Urinary bladder (tissue), 4 donors: ENCODE measurements around the gene CD37. TPM values are rescaled to one million over a fixed set of nuclear protein-coding genes. Genes with fewer than 3 reads are reported as not detected.
"Not testable (repeated sequence)": the region's sequence is repeated elsewhere in the genome, so short reads cannot be mapped to it uniquely, and the experiment has no call there.

Experiments used
- DNase-seq: peaks from one replicate; pipeline ENCODE4 v3.0.0-alpha.2; 2015; ENCODE audit errors: extremely low spot score
- H3K27ac ChIP-seq: one replicate; pipeline ENCODE4 v1.5.1; 2013; ENCODE audit warnings: low read depth, mild to moderate bottlenecking, moderate library complexity
- H3K36me3 ChIP-seq: one replicate; pipeline ENCODE4 v1.6.1; 2013; ENCODE audit warnings: mild to moderate bottlenecking, moderate library complexity; ENCODE audit not compliant: insufficient read depth
- H3K4me1 ChIP-seq: one replicate; pipeline ENCODE4 v1.6.1; 2013; ENCODE audit warnings: mild to moderate bottlenecking, moderate library complexity; ENCODE audit not compliant: insufficient read depth
- H3K4me3 ChIP-seq: one replicate; pipeline ENCODE4 v1.5.1; 2013; ENCODE audit warnings: low read depth, low read length
- WGBS: extraction: QIAGEN DNeasy Blood & Tissue Kit; methylation state at CpG from one replicate; pipeline ENCODE4 v1.1.7; 2013; 5-methylcytosine and 5-hydroxymethylcytosine counted together
- polyA plus RNA-seq: library from polyadenylated mRNA; stranded (reverse); fragments of 200-250 nt; gene quantifications from one replicate; pipeline ENCODE4 v1.2.3, GENCODE V29; 2013
- total RNA-seq: library from RNA; depleted of rRNA; stranded (reverse); fragments of >200 nt; gene quantifications from one replicate; pipeline ENCODE4 v1.2.3, GENCODE V29; 2014
- donor health status: healthy with polysubstance abuse.
- donor health status: healthy.

The CD37 gene
- total and polyA plus RNA-seq, 2 donors = 6.5 to 12.4 TPM

GRCh38 chr19:49363268-49364082, 28.3 kb downstream of the CD37 start, which contains the start of gene DKKL1:
Gene DKKL1 (plus strand): TSS chr19:49363877. CDS start chr19:49363999, 122 bp downstream.
- peak within 1 kb of the TSS; percentile 63 for H3K4me3 ChIP-seq
- H3K27ac ChIP-seq = peak within 1 kb of the TSS; percentile 30
- WGBS = 1% methylated on average over 46 of the region's 46 CpGs
- peak; percentile 93 for DNase-seq
- H3K36me3 ChIP-seq = no peaks in the 10 kb centered on the region
- no peaks in the 10 kb centered on the region for H3K4me1 ChIP-seq

- Histone ChIP-seq H3K4me1 (no peaks in the 10 kb centered on the region), H3K4me3 (no peak overlapping the region), H3K27ac (no peak overlapping the region), H3K36me3 (no peaks in the 10 kb centered on the region)
- 71% methylated on average over 27 of the region's 27 CpGs for WGBS
- no peak for DNase-seq
Observed at GRCh38 chr19:49364083-49364737, 29.0 kb downstream of the CD37 start.

- Histone ChIP-seq H3K4me3 (no peak overlapping the region), H3K4me1 (no peaks in the 10 kb centered on the region), H3K36me3 (no peaks in the 10 kb centered on the region), H3K27ac (no peak overlapping the region)
- no peak for DNase-seq
Observed at GRCh38 chr19:49366110-49366509, 30.9 kb downstream of the CD37 start.

GRCh38 chr19:49368711-49369358, 33.6 kb downstream of the CD37 start:
- DNase-seq = no peak
- H3K36me3 ChIP-seq = no peaks in the 10 kb centered on the region
- no peak overlapping the region for H3K4me3 ChIP-seq
- H3K4me1 ChIP-seq = no peaks in the 10 kb centered on the region
- no peak overlapping the region for H3K27ac ChIP-seq
- 78% methylated on average over 5 of the region's 5 CpGs for WGBS

- no peak overlapping the region for H3K4me3 ChIP-seq
- H3K36me3 ChIP-seq = no peaks in the 10 kb centered on the region
- no peak for DNase-seq
- 90% methylated on average over 3 of the region's 3 CpGs for WGBS
- no peak overlapping the region for H3K27ac ChIP-seq
- no peaks in the 10 kb centered on the region for H3K4me1 ChIP-seq
Observed at GRCh38 chr19:49371184-49371583, 36.0 kb downstream of the CD37 start.

- H3K36me3 ChIP-seq, H3K4me1 ChIP-seq, DNase-seq, H3K4me3 ChIP-seq, H3K27ac ChIP-seq: not testable (repeated sequence)
- WGBS = 87% methylated on average over 3 of the region's 3 CpGs
Observed at GRCh38 chr19:49373174-49373573, 38.0 kb downstream of the CD37 start.

- no peaks in the 10 kb centered on the region for H3K36me3 ChIP-seq
- 87% methylated on average over 16 of the region's 16 CpGs for WGBS
- H3K27ac ChIP-seq = no peak overlapping the region
- no peak for DNase-seq
- H3K4me1 ChIP-seq = no peaks in the 10 kb centered on the region
- no peak overlapping the region for H3K4me3 ChIP-seq
Observed at GRCh38 chr19:49374665-49375434, 39.6 kb downstream of the CD37 start.

GRCh38 chr19:49378512-49378911, 43.3 kb downstream of the CD37 start:
- Histone ChIP-seq H3K36me3 (no peaks in the 10 kb centered on the region), H3K4me1 (no peaks in the 10 kb centered on the region), H3K4me3 (no peak overlapping the region), H3K27ac (no peak overlapping the region)
- WGBS = 53% methylated on average over 3 of the region's 3 CpGs
- no peak for DNase-seq

- H3K4me3 ChIP-seq = no peak overlapping the region
- 90% methylated on average over 3 of the region's 3 CpGs for WGBS
- H3K36me3 ChIP-seq = no peaks in the 10 kb centered on the region
- DNase-seq = no peak
- no peak overlapping the region for H3K27ac ChIP-seq
- H3K4me1 ChIP-seq = no peaks in the 10 kb centered on the region
Observed at GRCh38 chr19:49380391-49380790, 45.2 kb downstream of the CD37 start.

GRCh38 chr19:49382639-49383038, 47.4 kb downstream of the CD37 start:
- no peak overlapping the region for H3K4me3 ChIP-seq
- H3K36me3 ChIP-seq = no peaks in the 10 kb centered on the region
- no peaks in the 10 kb centered on the region for H3K4me1 ChIP-seq
- H3K27ac ChIP-seq = no peak overlapping the region
- WGBS = 93% methylated on average over 5 of the region's 5 CpGs
- no peak for DNase-seq

- DNase-seq = no peak
- H3K27ac ChIP-seq = no peak overlapping the region
- no peak overlapping the region for H3K4me3 ChIP-seq
- 93% methylated on average over 1 of the region's 1 CpG for WGBS
- no peaks in the 10 kb centered on the region for H3K36me3 ChIP-seq
- H3K4me1 ChIP-seq = no peaks in the 10 kb centered on the region
Observed at GRCh38 chr19:49383599-49383998, 48.4 kb downstream of the CD37 start.

- no peak within 1 kb of the TSS for H3K27ac ChIP-seq
- H3K4me1 ChIP-seq = no peaks in the 10 kb centered on the region
- WGBS = 44% methylated on average over 40 of the region's 40 CpGs
- no peak within 1 kb of the TSS for H3K4me3 ChIP-seq
- no peaks in the 10 kb centered on the region for H3K36me3 ChIP-seq
- DNase-seq = no peak
Observed at GRCh38 chr19:49387936-49388372, 52.7 kb downstream of the CD37 start, which contains the start of gene KASH5. Gene KASH5 (plus strand): TSS chr19:49388249. CDS start chr19:49390884, 2,635 bp downstream.

- WGBS = 87% methylated on average over 20 of the region's 20 CpGs
- DNase-seq = no peak
- Histone ChIP-seq H3K4me1 (no peaks in the 10 kb centered on the region), H3K27ac (no peak overlapping the region), H3K4me3 (no peak overlapping the region), H3K36me3 (no peaks in the 10 kb centered on the region)
Observed at GRCh38 chr19:49389406-49389805, 54.2 kb downstream of the CD37 start.
